Measurements from ENCODE around the gene PLK5. TPM values are rescaled to one million over a fixed set of nuclear protein-coding genes. Genes with fewer than 3 reads are reported as not detected.
A peak's percentile ranks its signal among the peaks of the same experiment; 100 is the strongest.

Gene PLK5
- polyA plus RNA-seq, 1 of the 3 experiments (the other 2 are of a cell fraction): not detected

GRCh38 chr19:1502433-1503088, 21.3 kb upstream of the PLK5 start:
- Histone ChIP-seq H3K4me2 (no peak overlapping the region), H3K4me1 (ENCODE audit: control insufficient read depth in 1 of 2, insufficient read depth in 2 of 2, low read depth in 1 of 2, low read length in 1 of 2) (peaks cover 5 to 12% of the 10 kb centered on the region in 2 experiments; a peak in 2 of 4 replicates), H3K9me3 (no peaks in the 10 kb centered on the region), H4K20me1 (ENCODE audit: insufficient read depth) (no peaks in the 10 kb centered on the region), H3F3A (replicated peaks; ENCODE audit: insufficient read depth) (peaks cover 8% of the 10 kb centered on the region), H3K36me3 (replicated peaks in 1 of 2; ENCODE audit: control insufficient read depth in 1 of 2, insufficient read depth in 2 of 2, low read length in 1 of 2) (no peaks in the 10 kb centered on the region), H3K27me3 (ENCODE audit: insufficient read depth) (0 out of 2 replicates have a peak, but pooled peaks cover 5% of the 10 kb centered on the region), H2AFZ (ENCODE audit: low read depth) (no peak overlapping the region), H3K9ac (no peak overlapping the region), H3K9me2 (no peaks in the 10 kb centered on the region), H3K4me3 (ENCODE audit: low read depth in 2 of 2, low read length in 1 of 2) (no peak overlapping the region), H3K79me2 (ENCODE audit: insufficient read depth) (no peaks in the 10 kb centered on the region), H3K27ac (ENCODE audit: low read depth in 2 of 2, low read length in 1 of 2) (no peak overlapping the region)
- CTCF ChIA-PET: interaction anchor here (0.6 to 3.0 kb wide), 13 partner anchors 8 to 132 kb away, joined by 3 to 23 read pairs (median 3); partner anchors contain the start of gene REEP6
- POLR2A ChIA-PET: no interaction called here
- no peak for DNase-seq
- TF ChIP-seq RAD21 (IDR thresholded peaks at IDR 0.05; ENCODE audit: low read length) (no peak), IRF3 (IDR thresholded peaks at IDR 0.05; ENCODE audit: low read depth, low read length) (no peak), CTCF (IDR thresholded peaks at IDR 0.05) (no peak), MXI1 (IDR thresholded peaks at IDR 0.05; ENCODE audit: low read depth, low read length) (no peak)
- 66% methylated on average over 14 of the region's 14 CpGs for WGBS (ENCODE audit: low lambda C conversion rate)

- Histone ChIP-seq H3K27ac (ENCODE audit: low read depth in 2 of 2, low read length in 1 of 2) (no peak overlapping the region), H3K9ac (no peak overlapping the region), H3K4me3 (ENCODE audit: low read depth in 2 of 2, low read length in 1 of 2) (peak overlapping the region in 1 of 2 experiments; percentile 48; a peak in 2 of 4 replicates), H4K20me1 (ENCODE audit: insufficient read depth) (no peaks in the 10 kb centered on the region), H3K4me2 (peak overlapping the region; percentile 47), H3K79me2 (ENCODE audit: insufficient read depth) (no peaks in the 10 kb centered on the region), H3F3A (replicated peaks; ENCODE audit: insufficient read depth) (peaks cover 8% of the 10 kb centered on the region), H3K36me3 (replicated peaks in 1 of 2; ENCODE audit: control insufficient read depth in 1 of 2, insufficient read depth in 2 of 2, low read length in 1 of 2) (no peaks in the 10 kb centered on the region), H3K9me3 (no peaks in the 10 kb centered on the region), H3K27me3 (ENCODE audit: insufficient read depth) (0 out of 2 replicates have a peak, but pooled peaks cover 5% of the 10 kb centered on the region), H2AFZ (ENCODE audit: low read depth) (no peak overlapping the region), H3K4me1 (ENCODE audit: control insufficient read depth in 1 of 2, insufficient read depth in 2 of 2, low read depth in 1 of 2, low read length in 1 of 2) (peaks cover 5 to 12% of the 10 kb centered on the region in 2 experiments; a peak in 2 of 4 replicates), H3K9me2 (no peaks in the 10 kb centered on the region)
- DNase-seq: peak; percentile 82
- CTCF ChIA-PET: interaction anchor here (0.6 to 3.0 kb wide), 14 partner anchors 8 to 133 kb away, joined by 3 to 23 read pairs (median 3); partner anchors contain the start of gene REEP6
- no peak for TF ChIP-seq MEF2A (IDR thresholded peaks at IDR 0.05; ENCODE audit: borderline replicate concordance, low read depth)
- TF ChIP-seq SMC3 (IDR thresholded peaks at IDR 0.05; ENCODE audit: low read depth, low read length): peak; percentile 24
- peak; percentile 76 for TF ChIP-seq CTCF (IDR thresholded peaks at IDR 0.05)
- peak; percentile 65; the same call in 1 of the 2 replicates for TF ChIP-seq MAX (IDR thresholded peaks at IDR 0.05; ENCODE audit: low read depth)
- no peak for TF ChIP-seq REST (IDR thresholded peaks at IDR 0.05; ENCODE audit: low read depth, low read length)
- TF ChIP-seq RAD21 (IDR thresholded peaks at IDR 0.05; ENCODE audit: low read length): peak; percentile 21; the same call in 1 of the 2 replicates
- TF ChIP-seq MXI1 (IDR thresholded peaks at IDR 0.05; ENCODE audit: low read depth, low read length): no peak
- 15% methylated on average over 26 of the region's 49 CpGs for WGBS (ENCODE audit: low lambda C conversion rate)
- POLR2A ChIA-PET: interaction anchor here (0.6 kb wide), 1 partner anchor 598 kb away, joined by 3 read pairs; no protein-coding TSS in a partner anchor
These were observed 20.6 kb upstream of the PLK5 start for GRCh38 chr19:1503089-1503924.

All from SK-N-SH (cell line).